PC-9 (cell line): Measurements from ENCODE around the gene MRGPRX3. TPM values are rescaled to one million over a fixed set of nuclear protein-coding genes. Genes with fewer than 3 reads are reported as not detected.

Experiments used
- BruUV-seq: library from RNA; stranded (reverse); fragments of 400-500 nt; replicated peaks from 2 replicates; lab custom pipeline; 2021; lab: Mats Ljungman, UMichigan
- CTCF ChIA-PET: fragments of 300-600 bp; sonication (Branson Sonifier 250); formaldehyde crosslinking; loops from one replicate; lab custom pipeline; 2022; ENCODE audit warnings: antibody characterized with exemption; lab: Charles Lee
- POLR2A ChIA-PET: fragments of 300-600 bp; sonication (Branson Sonifier 250); formaldehyde crosslinking; loops from one replicate; lab custom pipeline; 2022; ENCODE audit warnings: antibody characterized with exemption; ENCODE audit not compliant: unreplicated experiment; lab: Charles Lee
- DNase-seq, 2 experiments: peaks; one replicate each; pipeline versions ENCODE4 v3.0.0 to v3.0.0-alpha.2; 2015 to 2022; ENCODE audit warnings: mixed read lengths in 1 of 2
- H2AFZ ChIP-seq: fragments of 200-600 bp; sonication (generic); 2 replicates; pipeline ENCODE4 v1.8.1; 2017; ENCODE audit warnings: antibody characterized with exemption
- H3F3A ChIP-seq: fragments of 200-600 bp; sonication (generic); 2 replicates; pipeline ENCODE4 v1.8.1; 2017; ENCODE audit warnings: antibody characterized with exemption, mild to moderate bottlenecking, low read depth; ENCODE audit not compliant: insufficient read depth
- H3K27ac ChIP-seq: fragments of 200-600 bp; sonication (generic); 2 replicates; pipeline ENCODE4 v1.6.1; 2016; ENCODE audit warnings: mixed run types
- H3K27me3 ChIP-seq: fragments of 200-600 bp; sonication (generic); 2 replicates; pipeline ENCODE4 v1.6.1; 2016; ENCODE audit warnings: low read depth, mixed run types; ENCODE audit not compliant: insufficient read depth
- H3K36me3 ChIP-seq: fragments of 200-600 bp; sonication (generic); 2 replicates; pipeline ENCODE4 v1.6.1; 2016; ENCODE audit warnings: low read depth, mixed run types
- H3K4me1 ChIP-seq: fragments of 200-600 bp; sonication (generic); replicated peaks from 2 replicates; pipeline ENCODE4 v1.6.1; 2016; ENCODE audit warnings: mixed run types; ENCODE audit not compliant: insufficient read depth
- H3K4me2 ChIP-seq: fragments of 200-600 bp; sonication (generic); 2 replicates; pipeline ENCODE4 v1.6.1; 2017; ENCODE audit warnings: mixed run types
- H3K4me3 ChIP-seq: fragments of 200-600 bp; sonication (generic); 2 replicates; pipeline ENCODE4 v1.6.1; 2016; ENCODE audit warnings: mixed run types
- H3K79me2 ChIP-seq: fragments of 200-600 bp; sonication (generic); 2 replicates; pipeline ENCODE4 v1.6.1; 2017; ENCODE audit warnings: low read depth, mixed run types
- H3K9me2 ChIP-seq: fragments of 200-600 bp; sonication (generic); 2 replicates; pipeline ENCODE4 v1.8.1; 2017; ENCODE audit warnings: mild to moderate bottlenecking; ENCODE audit not compliant: insufficient read depth
- H3K9me3 ChIP-seq: fragments of 200-600 bp; sonication (generic); 2 replicates; pipeline ENCODE4 v1.8.1; 2016; ENCODE audit warnings: low read depth; ENCODE audit not compliant: insufficient read depth
- H4K20me1 ChIP-seq: fragments of 200-600 bp; sonication (generic); 2 replicates; pipeline ENCODE4 v1.8.1; 2017; ENCODE audit not compliant: insufficient read depth
- CTCF ChIP-seq: fragments of 200-600 bp; sonication (generic); conservative IDR thresholded peaks from 2 replicates; pipeline ENCODE4 v1.6.1; 2017; ENCODE audit warnings: mixed run types, antibody characterized with exemption, mild to moderate bottlenecking, moderate library complexity
- EZH2 ChIP-seq: fragments of 200-600 bp; sonication (generic); IDR thresholded peaks from 2 replicates; pipeline ENCODE4 v1.8.0; 2017; ENCODE audit warnings: antibody characterized with exemption, low read depth
- intact Hi-C: fragments of 100-400 bp; cut with micrococcal nuclease; formaldehyde crosslinking; loops from one replicate; pipeline ENCODE4 v1.10.0; 2022; ENCODE audit not compliant: unreplicated experiment
- total RNA-seq: library from RNA; stranded (reverse); gene quantifications from 2 replicates; pipeline ENCODE4 v1.2.3, GENCODE V29; 2021

The MRGPRX3 gene
- total RNA-seq, 1 experiment from 2014 or later: not detected

- intact Hi-C loops: no loop called here
- peak in 1 of 2 experiments; percentile 83 for DNase-seq
- Histone ChIP-seq H3K4me1 (peaks cover 10% of the 10 kb centered on the region; the same call in 1 of the 2 replicates), H3K4me3 (no peak overlapping the region), H3K4me2 (peak overlapping the region; percentile 32), H3K9me2 (no peaks in the 10 kb centered on the region), H3K79me2 (no peaks in the 10 kb centered on the region), H4K20me1 (no peaks in the 10 kb centered on the region), H3K9me3 (peaks cover 17% of the 10 kb centered on the region), H3K27ac (peak overlapping the region; percentile 44), H2AFZ (0 out of 2 replicates have a peak overlapping the region, but pooled peaks have one; percentile 7), H3K36me3 (no peaks in the 10 kb centered on the region), H3F3A (peaks cover 10% of the 10 kb centered on the region; the same call in 1 of the 2 replicates), H3K27me3 (peaks cover 19% of the 10 kb centered on the region)
- TF ChIP-seq CTCF (no peak), EZH2 (no peak)
- POLR2A ChIA-PET: no interaction called here
- no TSS peak for BruUV-seq
- CTCF ChIA-PET: no interaction called here
Observed at GRCh38 chr11:18144243-18144642, 11.9 kb downstream of the MRGPRX3 start.

- intact Hi-C loops: no loop called here
- ChIA-PET CTCF (no interaction called here), POLR2A (no interaction called here)
- H3K4me2 ChIP-seq: no peak overlapping the region
- H3K4me1 ChIP-seq: peaks cover 10% of the 10 kb centered on the region; the same call in 1 of the 2 replicates
- no peak overlapping the region for H3K4me3 ChIP-seq
- H3K79me2 ChIP-seq: no peaks in the 10 kb centered on the region
- peaks cover 10% of the 10 kb centered on the region; the same call in 1 of the 2 replicates for H3F3A ChIP-seq
- H4K20me1 ChIP-seq: no peaks in the 10 kb centered on the region
- no peak overlapping the region for H2AFZ ChIP-seq
- H3K9me2 ChIP-seq: no peaks in the 10 kb centered on the region
- no TSS peak for BruUV-seq
- peaks cover 27% of the 10 kb centered on the region for H3K27me3 ChIP-seq
- H3K36me3 ChIP-seq: no peaks in the 10 kb centered on the region
- H3K9me3 ChIP-seq: peaks cover 17% of the 10 kb centered on the region
- no peak for DNase-seq
- no peak for TF ChIP-seq CTCF
- no peak for TF ChIP-seq EZH2
- H3K27ac ChIP-seq: no peak overlapping the region
Observed at GRCh38 chr11:18145025-18145424, 12.7 kb downstream of the MRGPRX3 start.

- POLR2A ChIA-PET: no interaction called here
- TF ChIP-seq EZH2 (no peak), CTCF (no peak)
- BruUV-seq: no TSS peak
- Histone ChIP-seq H3K9me3 (peaks cover 17% of the 10 kb centered on the region), H3K9me2 (no peaks in the 10 kb centered on the region), H4K20me1 (no peaks in the 10 kb centered on the region), H3K27me3 (peaks cover 35% of the 10 kb centered on the region), H3K4me1 (peaks cover 10% of the 10 kb centered on the region; the same call in 1 of the 2 replicates), H3K79me2 (no peaks in the 10 kb centered on the region), H3K27ac (no peak overlapping the region), H3K4me3 (no peak overlapping the region), H3K36me3 (no peaks in the 10 kb centered on the region), H3F3A (peaks cover 10% of the 10 kb centered on the region; the same call in 1 of the 2 replicates), H2AFZ (no peak overlapping the region), H3K4me2 (no peak overlapping the region)
- DNase-seq: no peak
- CTCF ChIA-PET: no interaction called here
- intact Hi-C loops: no loop called here
Observed at GRCh38 chr11:18145837-18146236, 13.5 kb downstream of the MRGPRX3 start.
